SU-DHL-6 (cell line): ENCODE results near the gene PSMG2.

Source experiments
- EZH2phosphoT487 ChIP-seq: fragments of 200-600 bp; sonication (generic), shearing (Covaris generic); conservative IDR thresholded peaks from 2 replicates; pipeline ENCODE4 v1.6.1; 2018; ENCODE audit warnings: mild to moderate bottlenecking, antibody characterized with exemption, low read length, moderate library complexity, mixed read lengths
- TF ChIP-seq, protein P1 (sequence below): fragments of 200-600 bp; sonication (generic); IDR thresholded peaks from one replicate; pipeline ENCODE4 v1.5.1; 2017; ENCODE audit warnings: antibody characterized with exemption, mild to moderate bottlenecking, low read length, moderate library complexity; ENCODE audit not compliant: insufficient read depth, poor library complexity, severe bottlenecking

DNA sequence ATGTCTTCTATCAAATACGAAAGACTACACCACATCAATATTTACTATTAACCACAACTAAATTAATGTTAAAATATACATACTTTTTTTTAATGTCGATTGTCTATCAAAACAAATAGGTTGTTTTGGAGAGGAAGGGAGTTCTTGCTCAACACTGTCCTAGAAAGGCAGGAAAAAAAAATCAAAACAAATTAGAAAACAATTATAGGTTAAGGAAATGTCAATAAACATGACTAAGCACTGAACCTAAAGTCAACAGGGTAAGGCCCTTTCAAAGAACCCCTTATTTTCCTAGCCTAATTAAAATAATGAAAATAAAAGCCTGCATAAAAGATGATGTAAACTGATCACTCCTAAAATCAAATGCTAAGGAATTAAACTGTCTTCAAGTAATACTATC lies 3.1 kb upstream of the PSMG2 start:
- TF ChIP-seq, protein P1, sequence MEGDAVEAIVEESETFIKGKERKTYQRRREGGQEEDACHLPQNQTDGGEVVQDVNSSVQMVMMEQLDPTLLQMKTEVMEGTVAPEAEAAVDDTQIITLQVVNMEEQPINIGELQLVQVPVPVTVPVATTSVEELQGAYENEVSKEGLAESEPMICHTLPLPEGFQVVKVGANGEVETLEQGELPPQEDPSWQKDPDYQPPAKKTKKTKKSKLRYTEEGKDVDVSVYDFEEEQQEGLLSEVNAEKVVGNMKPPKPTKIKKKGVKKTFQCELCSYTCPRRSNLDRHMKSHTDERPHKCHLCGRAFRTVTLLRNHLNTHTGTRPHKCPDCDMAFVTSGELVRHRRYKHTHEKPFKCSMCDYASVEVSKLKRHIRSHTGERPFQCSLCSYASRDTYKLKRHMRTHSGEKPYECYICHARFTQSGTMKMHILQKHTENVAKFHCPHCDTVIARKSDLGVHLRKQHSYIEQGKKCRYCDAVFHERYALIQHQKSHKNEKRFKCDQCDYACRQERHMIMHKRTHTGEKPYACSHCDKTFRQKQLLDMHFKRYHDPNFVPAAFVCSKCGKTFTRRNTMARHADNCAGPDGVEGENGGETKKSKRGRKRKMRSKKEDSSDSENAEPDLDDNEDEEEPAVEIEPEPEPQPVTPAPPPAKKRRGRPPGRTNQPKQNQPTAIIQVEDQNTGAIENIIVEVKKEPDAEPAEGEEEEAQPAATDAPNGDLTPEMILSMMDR: no peak
- no peak for TF ChIP-seq EZH2phosphoT487
